SJSA1 (cell line): ENCODE data around the gene MEIS3. TPM values are rescaled to one million over a fixed set of nuclear protein-coding genes. Genes with fewer than 3 reads are reported as not detected.

Experiments used
- DNase-seq, 2 experiments: peaks; one replicate each; pipeline ENCODE4 v3.0.0-alpha.2; 2015 to 2020; ENCODE audit warnings: low spot score in 2 of 2, low read depth in 1 of 2
- H3K27ac ChIP-seq: fragments of 250-450 bp; sonication (Bioruptor Pico); 2 replicates; pipeline ENCODE4 v1.5.1; 2020; ENCODE audit warnings: mild to moderate bottlenecking, moderate library complexity
- H3K27me3 ChIP-seq: fragments of 250-450 bp; sonication (Bioruptor Pico); replicated peaks from 2 replicates; pipeline ENCODE4 v1.5.1; 2020; ENCODE audit warnings: mild to moderate bottlenecking, moderate library complexity
- H3K36me3 ChIP-seq: fragments of 250-450 bp; sonication (Bioruptor Pico); 2 replicates; pipeline ENCODE4 v1.5.1; 2020; ENCODE audit warnings: mild to moderate bottlenecking
- H3K4me1 ChIP-seq: fragments of 250-450 bp; sonication (Bioruptor Pico); replicated peaks from 2 replicates; pipeline ENCODE4 v1.6.1; 2021; ENCODE audit warnings: mild to moderate bottlenecking
- H3K4me3 ChIP-seq: fragments of 250-450 bp; sonication (Bioruptor Pico); 2 replicates; pipeline ENCODE4 v1.5.1; 2020; ENCODE audit warnings: mild to moderate bottlenecking
- H3K9me3 ChIP-seq: fragments of 250-450 bp; sonication (Bioruptor Pico); replicated peaks from 2 replicates; pipeline ENCODE4 v1.5.1; 2020; ENCODE audit warnings: mild to moderate bottlenecking
- total RNA-seq: library from RNA; depleted of rRNA; stranded (reverse); fragments of >200 nt; shearing (Covaris generic); gene quantifications from 2 replicates; pipeline ENCODE4 v1.2.3, GENCODE V29; 2014

MEIS3 gene
- total RNA-seq, 1 experiment from 2014 or later = 50.8 TPM

DNA sequence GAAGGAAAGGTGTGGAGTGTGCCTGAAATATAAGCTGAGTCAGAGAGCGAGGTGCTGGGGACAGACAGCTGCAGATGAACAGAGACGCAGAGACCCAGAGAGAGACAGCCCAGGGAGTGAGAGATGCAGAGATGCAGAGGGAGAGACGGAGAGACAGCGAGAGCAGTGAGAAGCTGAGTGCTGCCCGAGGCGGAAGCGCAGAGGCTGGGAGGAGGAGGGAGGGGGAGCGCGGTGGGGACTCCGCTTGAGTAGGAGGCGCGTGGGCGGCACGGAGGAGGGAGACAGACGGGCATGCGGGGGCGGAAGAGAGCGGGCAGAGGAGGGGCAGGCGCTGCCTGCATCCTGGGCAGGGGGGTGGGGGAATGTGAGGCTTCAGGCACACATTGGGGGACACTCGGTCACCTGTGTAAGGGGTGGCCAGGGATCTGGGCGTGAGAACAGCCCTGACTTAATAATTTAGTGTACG lies 26.6 kb upstream of the MEIS3 start:
- Histone ChIP-seq H3K9me3 (peaks cover 11% of the 10 kb centered on the region), H3K4me3 (no peak overlapping the region), H3K4me1 (peaks cover 13% of the 10 kb centered on the region), H3K27me3 (peaks cover 94% of the 10 kb centered on the region), H3K36me3 (no peaks in the 10 kb centered on the region; the same call in 1 of the 2 replicates), H3K27ac (no peak overlapping the region)
- no peak for DNase-seq

DNA sequence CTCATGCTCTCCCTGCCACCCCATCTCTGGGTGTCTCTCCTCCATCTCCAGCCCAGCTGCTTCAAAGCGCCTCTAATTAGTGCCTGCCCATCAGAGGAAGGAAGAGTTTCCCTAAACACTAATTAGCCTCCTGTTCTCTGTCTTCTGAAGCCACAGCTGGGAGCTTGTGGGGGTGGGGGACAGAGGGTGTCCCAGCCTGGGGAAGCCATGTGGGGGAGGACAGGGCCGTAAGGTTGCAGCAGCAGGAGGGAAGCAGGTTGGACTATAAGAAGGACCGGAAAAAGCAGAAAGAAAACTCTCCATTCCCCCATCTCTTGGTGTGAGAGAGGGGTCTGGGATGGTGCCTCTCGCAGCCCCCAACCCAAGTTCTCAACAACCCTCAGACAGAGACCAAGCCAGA lies 26.2 kb upstream of the MEIS3 start:
- H3K27me3 ChIP-seq = peaks cover 93% of the 10 kb centered on the region
- no peak for DNase-seq
- no peak overlapping the region for H3K27ac ChIP-seq
- no peaks in the 10 kb centered on the region; the same call in 1 of the 2 replicates for H3K36me3 ChIP-seq
- peaks cover 13% of the 10 kb centered on the region for H3K4me1 ChIP-seq
- H3K4me3 ChIP-seq = no peak overlapping the region
- peaks cover 11% of the 10 kb centered on the region for H3K9me3 ChIP-seq

DNA sequence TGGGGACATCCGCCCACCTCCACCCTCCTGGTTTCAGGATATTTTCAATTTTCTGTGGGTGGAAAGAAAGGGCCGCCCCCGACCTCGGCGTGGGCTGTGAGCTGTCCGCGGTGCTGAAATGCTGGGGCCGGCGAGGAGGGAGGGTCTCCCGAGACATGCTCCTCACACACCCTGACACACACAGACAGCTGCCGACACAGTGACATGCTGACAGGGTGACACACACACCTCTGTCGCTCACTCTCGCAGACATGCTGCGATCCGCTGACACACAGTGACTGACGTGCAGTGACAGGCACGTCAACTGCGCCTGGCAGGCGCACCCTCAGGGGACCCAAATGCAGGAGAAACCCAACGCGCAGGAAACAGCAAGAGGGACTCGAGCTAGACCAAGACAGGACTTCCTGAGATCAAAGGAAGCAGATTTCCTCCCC lies 25.1 kb upstream of the MEIS3 start:
- no peak for DNase-seq
- peaks cover 11% of the 10 kb centered on the region for H3K9me3 ChIP-seq
- no peak overlapping the region for H3K27ac ChIP-seq
- H3K4me1 ChIP-seq = peaks cover 13% of the 10 kb centered on the region
- H3K4me3 ChIP-seq = no peak overlapping the region
- no peaks in the 10 kb centered on the region; the same call in 1 of the 2 replicates for H3K36me3 ChIP-seq
- H3K27me3 ChIP-seq = peaks cover 88% of the 10 kb centered on the region

DNA sequence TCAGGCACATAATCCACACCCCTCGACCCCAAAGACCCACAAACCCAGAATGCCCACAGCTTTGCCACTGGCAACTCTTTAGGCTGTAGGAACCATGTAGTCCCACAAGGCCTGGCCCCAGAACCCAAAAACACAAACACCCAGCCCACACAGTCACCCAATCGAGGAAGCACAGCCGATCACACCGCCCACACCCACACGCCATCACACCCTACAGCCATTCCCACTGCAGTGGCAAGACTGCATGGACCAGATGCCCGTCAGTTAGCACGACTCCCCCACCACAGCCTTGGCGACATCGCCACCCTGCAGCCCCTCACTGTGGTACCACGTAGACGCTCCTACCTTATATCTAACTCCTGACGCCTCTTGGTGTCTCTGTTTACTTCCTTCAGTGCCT lies 24.0 kb upstream of the MEIS3 start:
- H3K36me3 ChIP-seq = no peaks in the 10 kb centered on the region; the same call in 1 of the 2 replicates
- H3K27me3 ChIP-seq = peaks cover 88% of the 10 kb centered on the region
- H3K4me1 ChIP-seq = peaks cover 13% of the 10 kb centered on the region
- no peak overlapping the region for H3K4me3 ChIP-seq
- H3K9me3 ChIP-seq = peaks cover 11% of the 10 kb centered on the region
- DNase-seq = no peak
- no peak overlapping the region for H3K27ac ChIP-seq

DNA sequence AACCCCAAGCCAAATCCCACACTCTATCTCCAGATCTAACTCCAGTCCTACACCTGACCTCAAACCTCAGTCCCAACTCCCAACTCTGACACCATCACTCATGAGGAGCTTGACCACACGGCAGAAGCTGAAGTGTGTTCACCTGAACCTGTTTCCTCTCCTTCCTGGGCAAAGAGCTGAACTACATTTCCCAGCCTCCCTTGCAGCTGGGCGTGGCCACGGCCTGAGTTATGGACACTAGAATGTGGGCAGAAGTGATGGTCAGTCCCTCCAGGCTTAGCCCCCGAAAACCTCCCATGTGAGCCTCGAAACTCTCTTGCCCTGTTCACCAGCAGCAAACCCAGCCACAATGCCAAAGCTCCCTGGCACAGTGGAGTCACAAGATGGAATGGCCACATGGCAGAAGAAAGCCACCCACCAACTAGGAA lies 19.5 kb upstream of the MEIS3 start:
- 0 out of 2 replicates have a peak, but pooled peaks cover 2% of the 10 kb centered on the region for H3K9me3 ChIP-seq
- 0 out of 2 replicates have a peak, but pooled peaks cover 4% of the 10 kb centered on the region for H3K4me1 ChIP-seq
- H3K27me3 ChIP-seq = peaks cover 58% of the 10 kb centered on the region
- no peak overlapping the region for H3K27ac ChIP-seq
- DNase-seq = no peak
- H3K4me3 ChIP-seq = no peak overlapping the region
- no peaks in the 10 kb centered on the region for H3K36me3 ChIP-seq

DNA sequence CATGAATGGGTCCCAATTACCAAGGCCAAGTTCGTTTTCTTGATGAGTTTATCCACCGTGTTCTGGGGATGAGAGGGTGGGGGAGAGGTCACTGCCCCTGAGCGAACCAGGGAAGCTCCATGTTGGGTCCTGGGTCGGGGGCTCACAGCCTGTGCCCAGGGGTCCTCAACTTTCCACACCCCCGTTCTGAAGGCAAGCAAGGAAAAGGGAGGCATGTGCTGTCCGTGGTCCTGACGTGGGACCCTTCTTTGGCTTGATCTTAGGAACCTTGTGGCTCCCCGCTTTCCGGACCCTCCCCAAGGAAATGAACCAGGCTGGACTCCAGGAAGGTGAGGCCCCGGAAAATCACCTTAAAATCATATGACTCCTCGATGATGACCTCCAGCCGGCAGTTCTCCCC lies 18.2 kb upstream of the MEIS3 start:
- no peak for DNase-seq
- Histone ChIP-seq H3K27ac (no peak overlapping the region), H3K4me3 (no peak overlapping the region), H3K36me3 (no peaks in the 10 kb centered on the region), H3K4me1 (0 out of 2 replicates have a peak, but pooled peaks cover 4% of the 10 kb centered on the region), H3K27me3 (peaks cover 45% of the 10 kb centered on the region), H3K9me3 (0 out of 2 replicates have a peak, but pooled peaks cover 2% of the 10 kb centered on the region)

DNA sequence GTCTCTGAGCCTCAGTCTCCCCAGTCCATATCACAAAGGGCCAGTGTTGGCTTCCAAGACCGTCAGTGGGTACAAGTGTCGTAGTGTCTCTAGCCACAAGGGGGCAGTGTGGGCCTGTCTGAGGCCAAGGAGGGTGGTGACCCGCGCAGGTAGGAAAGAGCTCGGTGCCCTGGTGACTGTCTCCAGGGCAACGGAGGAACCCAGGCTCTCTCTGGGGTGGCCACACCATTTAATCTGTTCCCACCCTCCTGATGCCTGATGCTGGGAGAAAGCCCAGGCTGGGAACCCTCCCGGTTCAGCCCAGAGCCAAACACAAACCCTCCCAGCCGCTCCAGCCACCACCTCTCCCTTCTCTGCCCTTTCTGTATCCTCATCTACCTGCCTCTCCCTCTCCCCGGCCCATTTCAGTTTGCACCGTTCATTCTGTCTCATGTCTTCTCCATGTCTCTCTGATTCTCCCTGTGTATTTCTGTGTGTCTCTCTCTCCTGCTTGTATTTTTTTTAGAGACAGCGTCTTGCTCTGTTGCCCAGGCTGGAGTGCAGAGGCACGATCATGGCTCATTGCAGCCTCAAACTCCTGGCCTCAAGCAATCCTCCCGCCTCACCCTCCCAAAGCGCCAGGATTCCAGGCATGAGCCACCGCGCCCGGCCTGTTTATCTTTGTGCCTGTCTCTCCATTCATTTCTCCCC lies 17.5 kb upstream of the MEIS3 start:
- 0 out of 2 replicates have a peak, but pooled peaks cover 2% of the 10 kb centered on the region for H3K9me3 ChIP-seq
- H3K27me3 ChIP-seq = peaks cover 39% of the 10 kb centered on the region
- no peak overlapping the region for H3K27ac ChIP-seq
- H3K4me1 ChIP-seq = 0 out of 2 replicates have a peak, but pooled peaks cover 4% of the 10 kb centered on the region
- no peak overlapping the region for H3K4me3 ChIP-seq
- no peaks in the 10 kb centered on the region for H3K36me3 ChIP-seq
- DNase-seq = peak; percentile 64 to 80

DNA sequence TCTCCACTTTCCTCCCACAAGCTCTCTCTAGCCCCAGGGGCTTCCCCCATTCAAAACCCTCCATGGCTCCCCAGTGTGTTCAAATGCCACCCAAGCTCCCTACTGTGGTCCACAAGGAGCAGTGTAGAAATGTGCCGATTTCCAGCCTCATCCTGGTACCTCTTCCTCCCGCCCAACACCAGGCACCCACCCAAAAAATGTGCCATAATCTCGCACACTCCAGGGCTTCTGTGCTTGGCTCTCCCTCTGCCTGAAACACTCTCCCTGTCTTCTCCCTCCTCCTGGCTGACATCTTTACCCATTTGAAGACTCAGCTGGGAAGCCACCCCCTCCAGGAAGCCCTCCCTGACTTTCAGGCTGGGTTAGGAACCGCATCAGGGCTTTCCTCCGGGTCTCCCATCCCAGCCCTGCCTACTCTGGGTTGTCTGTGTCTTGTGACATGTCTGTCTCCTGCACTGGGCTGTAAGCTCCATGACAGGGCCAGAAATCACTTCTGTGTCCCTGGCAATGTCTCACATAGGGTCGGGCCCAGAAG lies 16.6 kb upstream of the MEIS3 start:
- Histone ChIP-seq H3K27me3 (peaks cover 33% of the 10 kb centered on the region; the same call in 1 of the 2 replicates), H3K9me3 (0 out of 2 replicates have a peak, but pooled peaks cover 2% of the 10 kb centered on the region), H3K4me1 (0 out of 2 replicates have a peak, but pooled peaks cover 4% of the 10 kb centered on the region), H3K27ac (no peak overlapping the region), H3K4me3 (no peak overlapping the region), H3K36me3 (no peaks in the 10 kb centered on the region)
- DNase-seq = no peak

DNA sequence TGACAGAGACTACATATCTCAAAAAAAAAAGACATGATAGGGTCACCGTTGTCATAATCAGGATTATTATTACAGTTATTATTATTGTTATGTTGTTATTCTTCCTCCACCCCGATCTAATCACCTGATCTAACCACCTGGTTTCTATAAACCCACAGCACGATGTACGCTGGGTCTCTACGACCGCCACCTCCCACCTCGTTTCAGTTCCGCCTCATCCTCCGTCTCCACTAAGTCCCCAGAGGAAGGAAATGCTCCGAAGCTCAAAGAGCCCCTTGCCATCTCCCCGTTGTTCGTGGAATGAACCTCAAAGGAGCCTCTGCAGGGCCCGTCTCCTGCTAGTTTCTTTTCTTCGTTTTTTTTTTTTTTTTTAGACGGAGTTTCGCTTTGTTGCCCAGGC lies 15.9 kb upstream of the MEIS3 start:
- 0 out of 2 replicates have a peak, but pooled peaks cover 4% of the 10 kb centered on the region for H3K4me1 ChIP-seq
- no peaks in the 10 kb centered on the region for H3K36me3 ChIP-seq
- no peak overlapping the region for H3K27ac ChIP-seq

DNA sequence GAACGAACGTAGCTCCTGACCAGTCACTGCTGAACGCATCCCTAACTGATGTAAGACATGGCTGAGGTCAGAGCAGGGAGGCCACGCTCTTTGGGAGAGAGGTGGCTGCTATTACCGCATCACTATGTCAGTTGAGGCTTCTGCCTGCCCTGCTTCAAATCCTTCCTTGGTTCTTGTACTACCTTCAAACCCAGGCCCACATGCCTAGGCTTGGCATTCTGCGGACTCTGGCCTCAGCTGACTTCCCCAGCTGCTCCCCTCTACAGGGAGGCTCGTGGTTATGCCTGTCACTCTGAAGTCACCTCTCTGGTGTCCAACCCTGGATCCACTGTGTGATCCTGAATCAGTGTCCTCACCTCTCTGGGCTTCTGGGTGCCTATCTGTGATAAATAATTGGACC lies 14.8 kb upstream of the MEIS3 start:
- H3K36me3 ChIP-seq = no peaks in the 10 kb centered on the region
- no peak overlapping the region for H3K27ac ChIP-seq
- 0 out of 2 replicates have a peak, but pooled peaks cover 2% of the 10 kb centered on the region for H3K9me3 ChIP-seq
- H3K4me3 ChIP-seq = no peak overlapping the region
- 0 out of 2 replicates have a peak, but pooled peaks cover 4% of the 10 kb centered on the region for H3K4me1 ChIP-seq
- peaks cover 20% of the 10 kb centered on the region; the same call in 1 of the 2 replicates for H3K27me3 ChIP-seq
- DNase-seq = no peak

More for the DNA sequence above, 15.9 kb upstream of the MEIS3 start:
- no peak for DNase-seq
- H3K4me3 ChIP-seq = no peak overlapping the region
- 0 out of 2 replicates have a peak, but pooled peaks cover 2% of the 10 kb centered on the region for H3K9me3 ChIP-seq
- peaks cover 26% of the 10 kb centered on the region; the same call in 1 of the 2 replicates for H3K27me3 ChIP-seq

DNA sequence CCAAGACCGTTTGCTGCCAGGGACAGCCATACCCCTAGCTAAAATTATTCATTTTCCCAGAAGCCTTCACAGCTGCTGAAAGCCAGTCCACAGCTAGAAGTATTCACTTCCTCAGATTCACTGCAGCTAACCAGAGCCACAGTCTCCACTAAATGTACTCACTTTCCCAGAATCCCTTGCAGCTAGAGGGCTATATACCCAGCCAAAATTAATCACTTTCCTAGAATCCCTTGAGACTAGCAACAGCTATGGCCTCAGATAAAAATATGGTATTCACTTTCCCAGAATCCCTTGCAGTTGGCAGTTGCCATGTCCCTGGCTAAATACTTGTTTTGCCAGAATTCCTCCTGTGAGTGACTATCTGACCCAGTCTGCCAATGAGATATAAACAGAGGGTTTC lies 13.8 kb upstream of the MEIS3 start:
- no peak for DNase-seq
- 0 out of 2 replicates have a peak, but pooled peaks cover 10% of the 10 kb centered on the region for H3K27me3 ChIP-seq

DNA sequence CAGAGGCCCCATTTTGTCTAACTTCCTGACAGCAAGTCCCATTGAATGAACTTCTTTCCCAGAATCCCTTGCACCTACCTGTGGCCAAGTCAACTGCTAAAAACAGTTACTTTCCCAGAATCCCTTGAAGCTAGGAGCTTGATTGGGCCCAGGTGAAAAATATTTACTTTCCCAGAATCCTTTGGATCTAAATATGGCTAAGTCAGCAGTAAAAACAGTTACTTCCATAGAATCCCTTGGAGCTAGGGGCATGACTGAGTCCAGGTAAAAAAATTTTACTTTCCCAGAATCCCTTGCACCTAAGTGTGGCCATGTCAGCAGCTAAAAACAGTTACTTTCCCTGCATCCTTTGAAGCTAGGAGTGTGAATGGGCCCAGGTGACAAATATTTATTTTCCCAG lies 13.2 kb upstream of the MEIS3 start:
- DNase-seq = no peak
- H3K27me3 ChIP-seq = 0 out of 2 replicates have a peak, but pooled peaks cover 6% of the 10 kb centered on the region
- no peaks in the 10 kb centered on the region for H3K36me3 ChIP-seq
- H3K4me3 ChIP-seq = no peak overlapping the region
- H3K4me1 ChIP-seq = peaks cover 16% of the 10 kb centered on the region
- 0 out of 2 replicates have a peak, but pooled peaks cover 2% of the 10 kb centered on the region for H3K9me3 ChIP-seq
- H3K27ac ChIP-seq = no peak overlapping the region

More for the DNA sequence above, 13.8 kb upstream of the MEIS3 start:
- no peak overlapping the region for H3K4me3 ChIP-seq
- H3K9me3 ChIP-seq = 0 out of 2 replicates have a peak, but pooled peaks cover 2% of the 10 kb centered on the region
- no peaks in the 10 kb centered on the region for H3K36me3 ChIP-seq
- H3K27ac ChIP-seq = no peak overlapping the region
- peaks cover 10% of the 10 kb centered on the region for H3K4me1 ChIP-seq

DNA sequence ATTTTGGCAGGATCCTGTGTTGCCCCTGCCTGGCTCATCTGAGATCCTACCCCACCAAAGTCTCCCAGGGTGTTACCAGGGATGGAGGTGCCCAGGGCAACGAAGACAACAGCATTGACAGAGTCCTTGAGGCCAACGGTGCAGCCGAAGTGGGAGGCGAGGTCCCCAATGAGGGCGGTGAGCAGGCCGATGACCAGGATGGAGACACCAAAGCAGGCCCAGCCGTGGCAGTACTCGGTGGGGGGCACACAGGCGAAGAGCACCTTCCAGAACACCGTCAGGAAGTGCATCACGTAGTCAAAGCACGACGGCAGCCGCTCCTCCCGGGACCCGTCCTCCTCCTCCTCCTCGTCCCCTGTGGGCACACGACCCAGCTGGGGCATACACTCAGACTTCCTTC lies 12.8 kb upstream of the MEIS3 start:
- Histone ChIP-seq H3K36me3 (no peaks in the 10 kb centered on the region), H3K9me3 (no peaks in the 10 kb centered on the region), H3K27ac (no peak overlapping the region), H3K4me1 (peaks cover 21% of the 10 kb centered on the region), H3K27me3 (0 out of 2 replicates have a peak, but pooled peaks cover 4% of the 10 kb centered on the region), H3K4me3 (no peak overlapping the region)
- DNase-seq = no peak
